ENCODE data around the gene GATA1. TPM values are rescaled to one million over a fixed set of nuclear protein-coding genes. Genes with fewer than 3 reads are reported as not detected.

Gene GATA1
- total RNA-seq (ENCODE audit: unreplicated experiment) = not detected
- long read RNA-seq = 0 reads

DNA sequence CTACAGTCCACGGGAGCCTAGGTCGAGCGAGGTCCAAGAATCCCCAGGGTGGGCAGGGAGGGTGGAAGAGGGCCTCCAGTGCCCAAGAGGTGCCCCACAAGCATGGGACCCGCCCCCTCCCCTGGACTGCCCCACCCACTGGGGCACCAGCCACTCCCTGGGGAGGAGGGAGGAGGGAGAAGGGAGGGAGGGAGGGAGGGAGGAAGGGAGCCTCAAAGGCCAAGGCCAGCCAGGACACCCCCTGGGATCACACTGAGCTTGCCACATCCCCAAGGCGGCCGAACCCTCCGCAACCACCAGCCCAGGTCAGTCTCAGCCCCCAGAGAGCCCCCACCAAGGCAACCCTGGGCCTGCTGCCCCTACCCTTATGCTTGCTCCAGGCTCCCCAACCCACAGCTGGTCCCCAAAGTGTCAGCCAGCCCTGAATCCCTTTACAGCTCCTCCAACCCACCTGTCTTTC is at the start of gene GATA1:
GATA1 (plus strand) TSS at position 250 of the 460 bp plus-strand sequence. CDS start 4,520 bp downstream, outside the sequence.
- no peaks in the 10 kb centered on the region for H3K27me3 Mint-ChIP-seq (ENCODE audit: unreplicated experiment)
- no peak within 1 kb of the TSS for H3K4me3 Mint-ChIP-seq (ENCODE audit: unreplicated experiment)
- no peaks in the 10 kb centered on the region for H3K36me3 Mint-ChIP-seq (ENCODE audit: unreplicated experiment)
- TF ChIP-seq, protein P1, sequence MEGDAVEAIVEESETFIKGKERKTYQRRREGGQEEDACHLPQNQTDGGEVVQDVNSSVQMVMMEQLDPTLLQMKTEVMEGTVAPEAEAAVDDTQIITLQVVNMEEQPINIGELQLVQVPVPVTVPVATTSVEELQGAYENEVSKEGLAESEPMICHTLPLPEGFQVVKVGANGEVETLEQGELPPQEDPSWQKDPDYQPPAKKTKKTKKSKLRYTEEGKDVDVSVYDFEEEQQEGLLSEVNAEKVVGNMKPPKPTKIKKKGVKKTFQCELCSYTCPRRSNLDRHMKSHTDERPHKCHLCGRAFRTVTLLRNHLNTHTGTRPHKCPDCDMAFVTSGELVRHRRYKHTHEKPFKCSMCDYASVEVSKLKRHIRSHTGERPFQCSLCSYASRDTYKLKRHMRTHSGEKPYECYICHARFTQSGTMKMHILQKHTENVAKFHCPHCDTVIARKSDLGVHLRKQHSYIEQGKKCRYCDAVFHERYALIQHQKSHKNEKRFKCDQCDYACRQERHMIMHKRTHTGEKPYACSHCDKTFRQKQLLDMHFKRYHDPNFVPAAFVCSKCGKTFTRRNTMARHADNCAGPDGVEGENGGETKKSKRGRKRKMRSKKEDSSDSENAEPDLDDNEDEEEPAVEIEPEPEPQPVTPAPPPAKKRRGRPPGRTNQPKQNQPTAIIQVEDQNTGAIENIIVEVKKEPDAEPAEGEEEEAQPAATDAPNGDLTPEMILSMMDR (IDR thresholded peaks at IDR 0.05; ENCODE audit: partially characterized antibody, unreplicated experiment) = no peak
- no peak for DNase-seq
- peaks cover 2% of the 10 kb centered on the region for H3K9me3 Mint-ChIP-seq (ENCODE audit: unreplicated experiment)
- H3K27ac Mint-ChIP-seq (ENCODE audit: unreplicated experiment) = no peak within 1 kb of the TSS
- H3K4me1 Mint-ChIP-seq (ENCODE audit: low read depth, unreplicated experiment) = peaks cover 1% of the 10 kb centered on the region

DNA sequence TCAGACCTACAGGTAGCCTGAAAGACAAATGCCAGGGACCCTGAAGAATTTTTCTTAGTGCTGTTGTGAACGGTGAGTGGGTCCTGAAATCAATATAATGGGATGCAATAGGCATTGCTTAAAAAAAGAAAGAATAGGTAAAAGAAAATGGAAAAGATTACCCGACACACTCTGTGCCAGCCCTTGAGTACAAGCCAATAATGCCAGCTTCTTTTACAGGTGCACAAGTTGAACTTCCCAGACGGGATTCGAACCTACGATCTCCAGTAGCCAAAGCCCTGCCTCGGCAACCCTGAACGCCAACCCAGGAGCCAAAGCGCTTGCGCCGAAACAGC is 49.5 kb upstream of the GATA1 start:
- H3K4me3 Mint-ChIP-seq (ENCODE audit: unreplicated experiment) = peak overlapping the region; percentile 97
- peaks cover 5% of the 10 kb centered on the region for H3K27me3 Mint-ChIP-seq (ENCODE audit: unreplicated experiment)
- peak overlapping the region; percentile 100 for H3K27ac Mint-ChIP-seq (ENCODE audit: unreplicated experiment)
- no peak for DNase-seq
- H3K4me1 Mint-ChIP-seq (ENCODE audit: low read depth, unreplicated experiment) = peaks cover 12% of the 10 kb centered on the region
- H3K36me3 Mint-ChIP-seq (ENCODE audit: unreplicated experiment) = no peaks in the 10 kb centered on the region
- peaks cover 4% of the 10 kb centered on the region for H3K9me3 Mint-ChIP-seq (ENCODE audit: unreplicated experiment)
- TF ChIP-seq, protein P1 (IDR thresholded peaks at IDR 0.05; ENCODE audit: partially characterized antibody, unreplicated experiment) = no peak

DNA sequence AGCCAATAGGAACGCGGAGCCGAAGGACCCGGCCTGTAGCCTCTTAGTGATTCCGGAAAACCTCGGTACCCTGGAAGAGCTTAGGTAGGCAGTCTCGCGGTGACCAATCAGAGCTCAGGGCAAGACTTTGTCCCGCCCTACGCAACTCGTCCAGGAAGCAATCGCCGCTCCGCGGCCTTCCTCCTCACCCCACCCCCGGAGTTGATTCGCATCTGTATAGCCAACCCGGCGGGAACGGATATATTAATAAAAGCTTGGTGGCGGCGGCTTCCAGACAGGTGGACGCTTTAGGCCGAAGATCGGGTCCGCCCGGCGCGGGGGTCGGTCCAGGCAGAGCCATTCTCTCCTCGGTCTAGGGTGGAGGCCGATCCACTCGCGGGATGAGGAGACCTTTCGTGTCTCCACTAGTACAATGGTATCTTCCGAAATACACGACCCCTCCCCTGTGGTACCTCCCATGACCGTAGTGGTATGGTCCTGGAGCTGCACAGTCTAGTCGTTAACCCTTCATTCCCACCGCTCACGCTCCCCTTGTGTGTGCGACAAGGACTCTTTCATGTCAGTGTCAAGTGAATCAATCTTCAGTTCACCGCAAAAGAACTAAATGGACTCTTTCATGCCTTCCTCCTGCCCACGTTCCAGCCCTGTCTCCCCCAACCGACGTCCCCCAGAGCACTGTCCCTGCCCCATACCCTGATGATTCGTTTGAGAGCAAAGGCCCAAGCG is 49.0 kb upstream of the GATA1 start:
- H3K4me1 Mint-ChIP-seq (ENCODE audit: low read depth, unreplicated experiment) = peaks cover 12% of the 10 kb centered on the region
- no peaks in the 10 kb centered on the region for H3K36me3 Mint-ChIP-seq (ENCODE audit: unreplicated experiment)
- H3K27me3 Mint-ChIP-seq (ENCODE audit: unreplicated experiment) = peaks cover 5% of the 10 kb centered on the region
- peaks cover 4% of the 10 kb centered on the region for H3K9me3 Mint-ChIP-seq (ENCODE audit: unreplicated experiment)
- peak overlapping the region; percentile 97 for H3K4me3 Mint-ChIP-seq (ENCODE audit: unreplicated experiment)
- peak; percentile 84 for DNase-seq
- TF ChIP-seq, protein P1 (IDR thresholded peaks at IDR 0.05; ENCODE audit: partially characterized antibody, unreplicated experiment) = no peak
- H3K27ac Mint-ChIP-seq (ENCODE audit: unreplicated experiment) = peak overlapping the region; percentile 100

DNA sequence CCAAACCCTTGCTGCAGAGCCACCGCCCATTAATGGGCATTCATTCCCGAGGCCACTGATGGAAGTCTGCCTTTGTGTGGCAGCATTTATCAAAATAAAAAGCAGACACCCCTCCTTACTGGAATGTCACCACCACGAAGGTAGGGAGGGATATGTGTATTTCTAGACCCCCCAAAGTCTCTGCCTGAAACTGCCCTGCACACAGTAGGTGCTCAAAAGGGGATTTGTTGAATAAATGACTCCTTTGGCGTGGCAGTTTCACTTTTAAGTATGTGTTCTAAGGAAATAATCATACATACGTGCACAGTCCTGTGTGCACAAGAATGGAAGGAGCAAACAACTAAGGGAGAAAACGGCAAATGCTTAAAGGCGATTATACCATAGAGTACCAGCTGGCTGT is 48.5 kb upstream of the GATA1 start:
- TF ChIP-seq, protein P1 (IDR thresholded peaks at IDR 0.05; ENCODE audit: partially characterized antibody, unreplicated experiment) = no peak
- Mint-ChIP-seq H3K27me3 (ENCODE audit: unreplicated experiment) (peaks cover 5% of the 10 kb centered on the region), H3K4me3 (ENCODE audit: unreplicated experiment) (peak overlapping the region; percentile 97), H3K9me3 (ENCODE audit: unreplicated experiment) (peaks cover 4% of the 10 kb centered on the region), H3K36me3 (ENCODE audit: unreplicated experiment) (no peaks in the 10 kb centered on the region), H3K27ac (ENCODE audit: unreplicated experiment) (peak overlapping the region; percentile 100), H3K4me1 (ENCODE audit: low read depth, unreplicated experiment) (peaks cover 12% of the 10 kb centered on the region)
- no peak for DNase-seq

DNA sequence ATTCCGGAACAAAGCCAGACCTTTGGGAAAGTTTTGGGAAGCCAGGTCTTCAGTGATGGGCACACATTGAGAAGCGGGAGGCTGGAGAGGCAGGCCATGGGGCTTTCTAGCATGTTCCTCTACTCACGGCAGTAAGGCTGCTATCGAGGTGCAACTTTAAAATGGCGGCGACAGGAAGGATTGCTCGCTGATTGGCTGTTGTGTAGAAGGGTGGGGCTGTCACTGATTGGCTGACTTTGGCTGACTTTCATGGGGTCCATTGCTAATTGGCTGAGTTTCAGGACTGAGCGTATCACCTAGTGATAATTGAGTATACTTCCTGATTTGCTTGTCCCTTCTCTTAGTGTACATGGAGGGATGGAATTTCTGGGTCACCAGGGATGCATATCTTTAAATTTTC is 44.6 kb upstream of the GATA1 start:
- H3K27ac Mint-ChIP-seq (ENCODE audit: unreplicated experiment) = no peak overlapping the region
- peaks cover 8% of the 10 kb centered on the region for H3K4me1 Mint-ChIP-seq (ENCODE audit: low read depth, unreplicated experiment)
- H3K4me3 Mint-ChIP-seq (ENCODE audit: unreplicated experiment) = no peak overlapping the region
- H3K36me3 Mint-ChIP-seq (ENCODE audit: unreplicated experiment) = no peaks in the 10 kb centered on the region
- TF ChIP-seq, protein P1 (IDR thresholded peaks at IDR 0.05; ENCODE audit: partially characterized antibody, unreplicated experiment) = no peak
- H3K9me3 Mint-ChIP-seq (ENCODE audit: unreplicated experiment) = peaks cover 4% of the 10 kb centered on the region
- no peak for DNase-seq
- H3K27me3 Mint-ChIP-seq (ENCODE audit: unreplicated experiment) = peaks cover 5% of the 10 kb centered on the region
